GM12873 (cell line): ENCODE results near the gene PLXND1.

Source experiments
- CTCF ChIP-seq: IDR thresholded peaks from 2 replicates; pipeline ENCODE4 v1.5.1; 2012; ENCODE audit warnings: low read depth, mild to moderate bottlenecking, moderate library complexity, low read length, control low read depth; ENCODE audit not compliant: insufficient read depth; ENCODE audit errors: missing control alignments

Gene PLXND1

GRCh38 chr3:129615751-129616281 is 9.3 kb upstream of the PLXND1 start:
- no peak for TF ChIP-seq CTCF

- no peak for TF ChIP-seq CTCF
These were observed 8.5 kb upstream of the PLXND1 start for GRCh38 chr3:129614927-129615363.

GRCh38 chr3:129614435-129614834 is 8.0 kb upstream of the PLXND1 start:
- no peak for TF ChIP-seq CTCF

- no peak for TF ChIP-seq CTCF
These were observed 6.9 kb upstream of the PLXND1 start for GRCh38 chr3:129613367-129613740.

- TF ChIP-seq CTCF, result no peak
These were observed 6.3 kb upstream of the PLXND1 start for GRCh38 chr3:129612534-129613366.

GRCh38 chr3:129611812-129612533 is 5.5 kb upstream of the PLXND1 start:
- TF ChIP-seq CTCF, result no peak

GRCh38 chr3:129611446-129611800 is 4.9 kb upstream of the PLXND1 start:
- TF ChIP-seq CTCF, result no peak
